Gastrocnemius medialis (tissue), 4 donors: Measurements from ENCODE around the gene DDX3X. TPM values are rescaled to one million over a fixed set of nuclear protein-coding genes. Genes with fewer than 3 reads are reported as not detected.
"Not testable (repeated sequence)": the region's sequence is repeated elsewhere in the genome, so short reads cannot be mapped to it uniquely, and the experiment has no call there.

Source experiments
- ATAC-seq, 2 donors: fragments of 150-250 bp; one replicate each; pipeline ENCODE4 v1.9.1; 2016
- DNase-seq, 2 donors: peaks; one replicate each; pipeline ENCODE4 v3.0.0-alpha.2; 2019
- H3K27ac ChIP-seq, 4 donors: fragments of 200-600 bp; sonication (generic); 1 replicate in 1 of 4; 2 replicates in 3 of 4; pipeline ENCODE4 v1.5.1; 2016 to 2018; ENCODE audit warnings: mild to moderate bottlenecking in 2 of 4, moderate library complexity in 1 of 4
- H3K27me3 ChIP-seq, 3 donors: fragments of 200-600 bp; sonication (generic) in 2 of 3; 1 replicate in 1 of 3; 2 replicates in 2 of 3; pipeline versions ENCODE4 v1.5.1 to v1.6.0; 2016 to 2019; ENCODE audit warnings: mild to moderate bottlenecking in 1 of 3, moderate library complexity in 1 of 3
- H3K36me3 ChIP-seq, 2 donors: fragments of 200-600 bp; sonication (generic) in 1 of 2; one replicate each; pipeline ENCODE4 v1.5.1; 2017 to 2018
- H3K4me1 ChIP-seq, 2 donors: fragments of 200-600 bp; sonication (generic) in 1 of 2; one replicate each; pipeline ENCODE4 v1.5.1; 2016 to 2017; ENCODE audit warnings: mild to moderate bottlenecking in 2 of 2
- H3K4me3 ChIP-seq, 4 donors: fragments of 200-600 bp; sonication (generic) in 3 of 4; 1 replicate in 1 of 4; 2 replicates in 3 of 4; pipeline ENCODE4 v1.5.1; 2016 to 2019; ENCODE audit warnings: mild to moderate bottlenecking in 2 of 4
- H3K9me3 ChIP-seq, 3 donors: fragments of 200-600 bp; sonication (generic) in 2 of 3; 1 replicate in 1 of 3; 2 replicates in 2 of 3; pipeline ENCODE4 v1.5.1; 2016 to 2019
- CTCF ChIP-seq, 5 experiments: fragments of 450-650 bp in 3 of 5; fragments of 200-600 bp in 2 of 5; sonication (generic) in 2 of 5; IDR thresholded peaks in 4 of 5; conservative IDR thresholded peaks in 1 of 5; 1 replicate in 4 of 5; 2 replicates in 1 of 5; pipeline ENCODE4 v1.5.1; 2016 to 2019; ENCODE audit warnings: antibody characterized with exemption in 5 of 5, mild to moderate bottlenecking in 3 of 5, moderate library complexity in 3 of 5
- POLR2A ChIP-seq, 2 donors: fragments of 450-650 bp; IDR thresholded peaks; one replicate each; pipeline ENCODE4 v1.6.1; 2017; ENCODE audit warnings: antibody characterized with exemption in 2 of 2, mild to moderate bottlenecking in 2 of 2, moderate library complexity in 2 of 2
- in situ Hi-C, 4 donors: fragments of 200-750 bp; cut with MboI; loops; one replicate each; pipeline versions ENCODE4 v1.15.0 to v1.8.0; 2017; ENCODE audit warnings: low sequenced_read_pairs in 4 of 4
- intact Hi-C: fragments of 100-400 bp; cut with DNase I; formaldehyde crosslinking; loops from one replicate; pipeline ENCODE4 v1.15.1; 2023; ENCODE audit warnings: low total_unique reads
- total RNA-seq, 4 donors: library from RNA; depleted of rRNA; stranded (reverse); fragments of >200 nt; gene quantifications; one replicate each; pipeline versions ENCODE4 v1.1.0 to v1.2.3, GENCODE V29; 2016

The DDX3X gene
- total RNA-seq, 4 donors from 2014 or later: 196 to 331 (median 272) TPM

DNA sequence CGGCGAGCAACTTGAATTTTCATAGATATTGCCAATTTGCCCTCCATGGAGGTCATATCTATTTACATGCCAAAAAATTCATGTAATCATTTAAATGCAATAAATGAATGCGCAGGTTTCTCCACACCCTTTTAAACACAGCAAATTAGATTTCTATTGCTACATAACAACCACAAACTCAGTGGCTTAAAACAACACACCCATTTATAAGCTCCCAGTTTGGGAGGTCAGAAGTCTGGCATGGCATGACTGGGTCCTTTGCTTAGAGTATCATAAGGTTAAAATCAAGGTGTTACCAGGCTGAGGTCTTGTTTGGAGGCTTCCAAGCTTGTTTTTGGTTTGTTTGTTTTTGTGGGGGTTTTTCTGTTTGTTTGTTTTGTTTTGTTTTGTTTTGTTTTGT is 63.3 kb downstream of the DDX3X start:
- intact Hi-C loops (no loop called here), in situ Hi-C loops (no loop called here)
- no peak for ATAC-seq
- Histone ChIP-seq H3K9me3 (no peaks in the 10 kb centered on the region), H3K27me3 (no peaks in the 10 kb centered on the region), H3K36me3 (no peaks in the 10 kb centered on the region), H3K4me1 (no peaks in the 10 kb centered on the region), H3K27ac (no peak overlapping the region), H3K4me3 (no peak overlapping the region)
- DNase-seq: no peak
- TF ChIP-seq POLR2A (IDR thresholded peaks at IDR 0.05) (no peak), CTCF (IDR thresholded peaks at IDR 0.05 in 4 of 5, conservative IDR thresholded peaks at IDR 0.05 in 1 of 5) (no peak)

DNA sequence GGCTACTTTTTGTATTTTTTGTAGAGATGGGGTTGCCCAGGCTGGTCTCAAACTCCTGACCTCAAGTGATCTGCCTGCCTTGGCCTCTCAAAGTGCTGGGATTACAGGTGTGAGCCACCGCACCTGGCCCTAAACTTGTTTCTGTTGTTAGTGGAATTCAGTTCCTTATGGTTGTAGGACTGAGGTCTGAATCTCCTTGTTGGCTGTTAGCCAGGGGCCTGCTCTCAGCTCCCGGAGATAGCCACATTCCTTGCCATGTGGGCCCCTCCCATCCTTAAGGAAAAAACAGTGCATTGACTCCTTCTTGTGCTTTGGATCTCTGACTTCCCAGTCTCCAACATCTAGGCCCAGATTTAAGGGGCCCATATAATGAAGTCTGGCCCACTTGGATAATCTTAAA is 63.8 kb downstream of the DDX3X start:
- in situ Hi-C loops: no loop called here
- no peak overlapping the region for H3K4me3 ChIP-seq
- H3K4me1 ChIP-seq: no peaks in the 10 kb centered on the region

DNA sequence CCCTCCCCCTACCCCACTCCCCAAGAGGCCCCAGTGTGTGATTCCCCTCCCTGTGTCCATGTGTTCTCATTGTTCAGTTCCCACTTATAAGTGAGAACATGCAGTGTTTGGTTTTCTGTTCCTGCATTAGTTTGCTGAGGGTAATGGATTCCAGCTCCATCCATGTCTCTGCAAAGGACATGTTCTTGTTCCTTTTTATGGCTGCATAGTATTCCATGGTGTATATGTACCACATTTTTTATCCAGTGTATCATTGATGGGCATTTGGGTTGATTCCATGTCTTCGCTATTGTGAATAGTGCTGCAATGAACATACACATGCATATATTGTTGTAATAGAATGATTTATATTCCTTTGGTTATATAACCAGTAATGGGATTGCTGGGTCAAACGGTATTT is 68.6 kb downstream of the DDX3X start:
- H3K27me3 ChIP-seq, H3K36me3 ChIP-seq, H3K4me1 ChIP-seq, H3K27ac ChIP-seq, ATAC-seq, H3K4me3 ChIP-seq, H3K9me3 ChIP-seq, intact Hi-C loops, DNase-seq: not testable (repeated sequence)
- in situ Hi-C loops: loop anchor here in 1 of 4 donors (25.0 kb wide), 1 partner anchor 115 kb away; no protein-coding TSS in a partner anchor

More for the DNA sequence above, 63.8 kb downstream of the DDX3X start:
- no peak for TF ChIP-seq CTCF (IDR thresholded peaks at IDR 0.05 in 4 of 5, conservative IDR thresholded peaks at IDR 0.05 in 1 of 5)
- no peak for TF ChIP-seq POLR2A (IDR thresholded peaks at IDR 0.05)
- no peak for ATAC-seq
- no peaks in the 10 kb centered on the region for H3K36me3 ChIP-seq
- DNase-seq: no peak
- no peak overlapping the region for H3K27ac ChIP-seq
- no peaks in the 10 kb centered on the region for H3K27me3 ChIP-seq
- H3K9me3 ChIP-seq: no peaks in the 10 kb centered on the region
- intact Hi-C loops: no loop called here

DNA sequence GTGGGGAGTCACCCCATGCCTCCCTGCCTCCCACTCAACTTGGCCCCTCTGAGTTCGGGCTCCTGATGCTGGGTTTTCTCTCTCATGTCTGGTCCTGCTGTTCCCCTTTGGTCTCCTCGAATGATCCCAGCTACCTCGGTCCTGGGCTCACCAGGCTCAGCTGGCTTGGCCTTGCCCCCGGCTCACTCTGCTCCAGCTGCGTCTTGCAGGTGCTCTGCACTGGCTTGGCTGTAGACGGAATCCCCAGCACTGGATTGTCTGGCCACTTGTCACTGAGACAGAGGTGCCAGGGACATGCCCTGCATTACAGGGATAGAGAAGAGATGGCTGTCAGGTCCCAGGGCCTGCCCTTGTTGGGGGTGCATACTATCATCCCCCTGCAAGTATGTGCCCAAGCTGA is 71.6 kb downstream of the DDX3X start:
- in situ Hi-C loops: loop anchor here in 1 of 4 donors (25.0 kb wide), 1 partner anchor 118 kb away; no protein-coding TSS in a partner anchor
- ATAC-seq: no peak
- no peak for DNase-seq

DNA sequence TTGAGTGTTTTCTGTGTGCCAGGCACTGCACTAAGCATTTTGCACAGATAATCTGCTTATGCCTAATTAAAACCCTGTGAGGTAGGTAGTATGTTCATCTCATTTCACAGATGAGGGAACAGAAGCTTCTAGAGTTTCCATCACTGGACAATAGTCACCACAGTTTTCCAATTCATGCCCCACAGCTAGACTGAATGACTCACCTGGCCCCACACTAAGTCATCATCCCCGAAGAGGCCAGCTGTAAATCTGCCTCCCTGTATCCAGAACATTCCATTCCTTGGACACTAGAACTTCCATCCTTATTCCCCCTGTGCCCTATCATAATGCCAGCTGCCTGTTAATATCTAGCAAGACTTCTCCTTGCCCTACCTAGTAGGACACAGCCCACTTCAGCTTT is 72.2 kb downstream of the DDX3X start:
- Histone ChIP-seq H3K27ac (no peak overlapping the region), H3K9me3 (no peaks in the 10 kb centered on the region), H3K4me3 (no peak overlapping the region), H3K4me1 (no peaks in the 10 kb centered on the region), H3K27me3 (no peaks in the 10 kb centered on the region), H3K36me3 (no peaks in the 10 kb centered on the region)
- no peak for ATAC-seq
- no peak for DNase-seq
- TF ChIP-seq CTCF (IDR thresholded peaks at IDR 0.05 in 4 of 5, conservative IDR thresholded peaks at IDR 0.05 in 1 of 5) (no peak), POLR2A (IDR thresholded peaks at IDR 0.05) (no peak)
- in situ Hi-C loops (loop anchor here in 1 of 4 donors (25.0 kb wide), 1 partner anchor 119 kb away; no protein-coding TSS in a partner anchor), intact Hi-C loops (no loop called here)

More for the DNA sequence above, 71.6 kb downstream of the DDX3X start:
- Histone ChIP-seq H3K27me3 (no peaks in the 10 kb centered on the region), H3K27ac (no peak overlapping the region), H3K9me3 (no peaks in the 10 kb centered on the region), H3K36me3 (no peaks in the 10 kb centered on the region), H3K4me1 (no peaks in the 10 kb centered on the region), H3K4me3 (no peak overlapping the region)
- intact Hi-C loops: no loop called here
- TF ChIP-seq CTCF (IDR thresholded peaks at IDR 0.05 in 4 of 5, conservative IDR thresholded peaks at IDR 0.05 in 1 of 5): no peak
- TF ChIP-seq POLR2A (IDR thresholded peaks at IDR 0.05): no peak
